Measurements from ENCODE around the gene LRCH1. TPM values are rescaled to one million over a fixed set of nuclear protein-coding genes. Genes with fewer than 3 reads are reported as not detected.
"Not testable (repeated sequence)": the region's sequence is repeated elsewhere in the genome, so short reads cannot be mapped to it uniquely, and the experiment has no call there.

The LRCH1 gene
- total RNA-seq, 1 donor from 2014 or later: 3.4 TPM

GRCh38 chr13:46756977-46757376 lies 204.0 kb downstream of the LRCH1 start:
- peak; percentile 25 for DNase-seq (ENCODE audit: low read depth)
- H3K4me3 ChIP-seq (ENCODE audit: low read depth, low read length): no peak overlapping the region

GRCh38 chr13:46757640-46758039 lies 204.7 kb downstream of the LRCH1 start:
- Histone ChIP-seq H3K36me3 (ENCODE audit: control insufficient read depth, insufficient read depth, low read length) (no peaks in the 10 kb centered on the region), H3K27me3 (ENCODE audit: control insufficient read depth, insufficient read depth, low read length) (no peaks in the 10 kb centered on the region), H3K4me3 (ENCODE audit: low read depth, low read length) (no peak overlapping the region)
- no peak for TF ChIP-seq CTCF (IDR thresholded peaks at IDR 0.05; ENCODE audit: insufficient read depth, low read length, severe bottlenecking)
- DNase-seq (ENCODE audit: low read depth) (no peak), FAIRE-seq (no peak)

More at GRCh38 chr13:46756977-46757376, 204.0 kb downstream of the LRCH1 start:
- FAIRE-seq: no peak
- no peaks in the 10 kb centered on the region for H3K27me3 ChIP-seq (ENCODE audit: control insufficient read depth, insufficient read depth, low read length)
- no peak for TF ChIP-seq CTCF (IDR thresholded peaks at IDR 0.05; ENCODE audit: insufficient read depth, low read length, severe bottlenecking)
- no peaks in the 10 kb centered on the region for H3K36me3 ChIP-seq (ENCODE audit: control insufficient read depth, insufficient read depth, low read length)

- Histone ChIP-seq H3K36me3 (ENCODE audit: control insufficient read depth, insufficient read depth, low read length) (no peaks in the 10 kb centered on the region), H3K4me3 (ENCODE audit: low read depth, low read length) (no peak overlapping the region), H3K27me3 (ENCODE audit: control insufficient read depth, insufficient read depth, low read length) (no peaks in the 10 kb centered on the region)
- FAIRE-seq: peak; percentile 91
- peak; percentile 68 for DNase-seq (ENCODE audit: low read depth)
- no peak for TF ChIP-seq CTCF (IDR thresholded peaks at IDR 0.05; ENCODE audit: insufficient read depth, low read length, severe bottlenecking)
Observed at GRCh38 chr13:46759846-46760245, 206.9 kb downstream of the LRCH1 start.

DNA sequence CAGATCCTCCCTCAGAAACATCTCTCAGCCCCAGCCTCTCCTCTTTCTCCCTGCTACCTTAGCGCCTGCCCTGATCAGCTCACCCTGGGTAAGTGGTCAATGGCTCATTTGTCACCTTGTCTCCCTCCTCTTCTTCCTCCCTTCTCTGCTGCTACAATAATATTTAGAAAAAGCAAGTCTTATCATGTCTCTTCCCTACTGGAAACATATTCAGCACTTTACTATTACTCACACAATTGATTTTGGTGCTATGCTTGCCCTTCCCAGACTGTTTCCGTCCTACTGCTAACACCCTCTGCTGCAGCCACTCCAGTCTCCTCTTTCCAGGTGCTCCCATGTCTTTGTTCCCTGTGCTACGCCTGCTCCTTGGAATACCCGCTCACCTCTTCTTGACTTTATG lies 208.2 kb downstream of the LRCH1 start:
- TF ChIP-seq CTCF (IDR thresholded peaks at IDR 0.05; ENCODE audit: insufficient read depth, low read length, severe bottlenecking): no peak
- FAIRE-seq: no peak
- peak; percentile 59 for DNase-seq (ENCODE audit: low read depth)
- Histone ChIP-seq H3K36me3 (ENCODE audit: control insufficient read depth, insufficient read depth, low read length) (no peaks in the 10 kb centered on the region), H3K4me3 (ENCODE audit: low read depth, low read length) (no peak overlapping the region), H3K27me3 (ENCODE audit: control insufficient read depth, insufficient read depth, low read length) (no peaks in the 10 kb centered on the region)

- TF ChIP-seq CTCF (IDR thresholded peaks at IDR 0.05; ENCODE audit: insufficient read depth, low read length, severe bottlenecking): no peak
- FAIRE-seq (no peak), DNase-seq (ENCODE audit: low read depth) (no peak)
Observed at GRCh38 chr13:46761866-46762265, 208.9 kb downstream of the LRCH1 start.

GRCh38 chr13:46769925-46770324 lies 217.0 kb downstream of the LRCH1 start:
- not testable (repeated sequence) for FAIRE-seq; H3K27me3 ChIP-seq (ENCODE audit: control insufficient read depth, insufficient read depth, low read length); DNase-seq (ENCODE audit: low read depth); H3K36me3 ChIP-seq (ENCODE audit: control insufficient read depth, insufficient read depth, low read length); H3K4me3 ChIP-seq (ENCODE audit: low read depth, low read length)

More at GRCh38 chr13:46761866-46762265, 208.9 kb downstream of the LRCH1 start:
- Histone ChIP-seq H3K27me3 (ENCODE audit: control insufficient read depth, insufficient read depth, low read length) (no peaks in the 10 kb centered on the region), H3K4me3 (ENCODE audit: low read depth, low read length) (no peak overlapping the region), H3K36me3 (ENCODE audit: control insufficient read depth, insufficient read depth, low read length) (no peaks in the 10 kb centered on the region)

All from bronchial epithelial cell (primary cell).